Kidney tubule cell (primary cell): ENCODE measurements around the gene KIF1B.
"Not testable (repeated sequence)": the region's sequence is repeated elsewhere in the genome, so short reads cannot be mapped to it uniquely, and the experiment has no call there.

Experiments used
- DNase-seq: peaks from one replicate; pipeline ENCODE4 v3.0.0-alpha.2; 2018; ENCODE audit warnings: low spot score

Gene KIF1B

DNA sequence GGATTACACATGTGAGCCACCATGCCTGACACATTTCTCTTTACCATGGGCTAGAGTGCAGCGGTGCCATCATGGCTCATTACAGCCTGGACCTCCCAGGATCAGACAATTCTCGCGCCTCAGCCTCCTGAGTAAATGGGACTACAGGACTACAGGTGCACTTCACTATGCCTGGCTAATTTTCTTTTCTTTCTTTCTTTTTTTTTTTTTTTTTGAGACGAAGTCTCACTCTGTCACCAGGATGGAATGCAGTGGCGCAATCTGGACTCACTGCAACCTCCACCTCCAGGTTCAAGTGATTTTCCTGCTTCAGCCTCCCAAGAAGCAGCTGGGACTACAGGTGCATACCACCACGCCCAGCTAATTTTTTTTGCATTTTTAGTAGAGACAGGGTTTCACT lies 14.8 kb upstream of the KIF1B start:
- DNase-seq: peak; percentile 80

DNA sequence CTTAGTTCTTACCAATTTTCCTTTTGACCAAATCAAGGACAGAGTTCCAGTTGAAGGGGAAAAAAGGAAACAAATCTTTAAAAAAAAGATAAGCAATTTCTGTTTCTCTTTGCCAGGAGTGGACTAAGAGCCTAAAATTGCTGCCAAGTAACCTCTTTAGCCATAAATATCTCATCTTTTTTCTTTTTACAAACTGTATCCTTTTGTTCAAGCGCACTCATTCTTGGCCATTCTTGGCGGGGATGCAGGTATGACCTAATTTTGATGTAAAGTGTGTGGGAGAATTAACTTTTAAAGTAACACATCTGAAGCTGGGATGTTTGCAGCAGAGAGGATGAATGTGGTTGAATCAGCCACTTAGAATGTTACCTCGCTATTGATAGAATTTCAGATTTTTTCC lies 13.4 kb upstream of the KIF1B start:
- peak; percentile 60 for DNase-seq

DNA sequence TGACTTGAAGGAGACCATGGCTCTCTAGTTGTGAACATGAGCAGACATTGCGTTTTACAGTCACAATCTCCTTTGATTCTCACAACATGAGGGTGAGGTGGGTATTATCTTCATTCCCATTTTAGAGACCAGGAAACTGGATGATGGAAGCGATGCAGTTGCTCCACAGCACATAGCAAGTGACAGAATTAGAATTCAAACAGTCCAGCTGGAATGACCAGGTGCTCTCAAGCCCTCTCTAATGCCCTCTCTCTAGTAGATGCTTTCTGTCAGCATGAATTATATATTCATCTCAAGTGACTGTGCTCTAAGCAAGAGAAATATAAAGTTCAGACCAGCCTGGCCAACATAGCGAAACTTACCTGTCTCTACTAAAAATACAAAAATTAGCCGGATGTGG lies 9.8 kb upstream of the KIF1B start:
- DNase-seq: no peak

DNA sequence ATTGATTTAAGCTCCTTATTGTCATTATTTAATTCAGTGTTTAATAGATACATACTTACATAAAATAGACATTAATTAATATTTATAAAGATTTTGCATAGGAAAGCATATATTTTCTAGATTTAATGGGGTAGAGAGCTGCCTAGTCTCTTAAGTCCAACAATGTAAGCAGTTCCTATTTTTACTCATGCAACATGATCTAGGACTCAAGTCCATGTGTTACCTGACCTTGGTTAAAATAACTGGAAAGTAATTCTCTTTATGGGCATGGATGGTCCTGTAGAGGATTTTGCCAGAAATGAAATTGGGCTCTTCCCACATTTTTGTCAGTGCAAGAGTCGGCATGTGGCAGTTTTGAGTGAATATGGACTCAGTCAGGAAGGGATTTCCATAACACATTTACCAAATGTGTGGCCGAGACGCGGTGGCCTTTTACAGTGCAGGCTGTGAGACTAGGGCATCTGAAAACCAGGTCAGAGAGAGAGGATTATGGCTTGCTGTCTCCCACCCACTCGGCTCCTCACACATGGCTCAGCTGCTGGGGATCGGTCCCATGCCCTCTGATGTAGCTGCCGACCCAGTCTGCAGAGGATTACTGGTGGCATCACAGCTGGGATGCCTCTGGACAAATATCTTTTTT lies 6.2 kb upstream of the KIF1B start:
- DNase-seq: no peak

DNA sequence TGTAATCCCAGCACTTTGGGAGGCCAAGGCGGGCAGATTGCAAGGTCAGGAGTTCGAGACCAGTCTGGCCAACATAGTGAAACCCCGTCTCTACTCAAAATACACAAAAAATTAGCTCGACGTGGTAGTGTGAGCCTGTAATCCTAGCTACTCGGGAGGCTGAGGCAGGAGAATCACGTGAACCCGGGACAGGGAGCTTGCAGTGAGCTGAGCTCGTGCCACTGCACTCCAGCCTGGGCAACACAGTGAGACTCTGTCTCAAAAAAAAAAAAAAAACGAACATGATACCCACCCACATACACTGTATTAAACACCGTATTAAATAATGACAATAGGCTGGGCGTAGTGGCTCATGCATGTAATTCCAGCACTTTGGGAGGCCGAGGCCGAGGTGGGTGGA lies 5.2 kb upstream of the KIF1B start:
- DNase-seq: not testable (repeated sequence)

DNA sequence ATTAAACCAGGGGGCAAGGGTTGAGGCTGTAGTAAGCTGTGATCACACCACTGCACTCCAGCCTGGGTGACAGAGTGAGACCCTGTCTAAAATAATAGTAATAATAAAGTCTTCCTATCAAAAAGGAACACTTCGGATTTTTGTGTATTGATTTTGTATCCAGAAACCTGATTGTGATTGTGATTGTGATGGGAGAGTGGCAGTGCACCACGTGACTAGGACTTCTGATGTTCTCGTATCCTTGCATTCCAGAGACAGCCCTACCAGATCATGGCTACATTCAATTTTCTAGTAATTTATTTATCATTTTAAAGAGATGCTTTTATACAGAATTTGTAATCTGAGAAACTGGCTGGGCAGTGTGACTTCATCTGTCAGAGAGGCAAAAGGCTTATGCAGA lies 2.6 kb upstream of the KIF1B start:
- no peak for DNase-seq

DNA sequence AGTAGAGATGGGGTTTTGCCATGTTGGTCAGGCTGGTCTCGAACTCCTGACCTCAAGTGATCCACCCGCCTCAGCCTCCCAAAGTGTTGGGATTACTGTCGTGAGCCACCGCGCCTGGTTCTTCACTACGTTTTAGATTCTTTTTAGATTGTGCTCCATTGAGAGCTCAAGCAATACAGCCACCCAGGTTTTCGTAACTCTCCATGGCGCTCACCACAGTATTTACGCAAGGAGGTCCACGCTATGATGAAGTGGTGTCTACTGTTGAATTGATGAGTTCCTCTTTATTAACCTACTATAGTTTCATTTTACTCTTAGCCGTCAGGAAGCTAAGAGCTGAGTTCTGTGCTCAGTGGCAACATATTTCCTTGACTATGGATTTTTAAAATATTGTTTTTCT lies 1.8 kb upstream of the KIF1B start:
- DNase-seq: no peak

DNA sequence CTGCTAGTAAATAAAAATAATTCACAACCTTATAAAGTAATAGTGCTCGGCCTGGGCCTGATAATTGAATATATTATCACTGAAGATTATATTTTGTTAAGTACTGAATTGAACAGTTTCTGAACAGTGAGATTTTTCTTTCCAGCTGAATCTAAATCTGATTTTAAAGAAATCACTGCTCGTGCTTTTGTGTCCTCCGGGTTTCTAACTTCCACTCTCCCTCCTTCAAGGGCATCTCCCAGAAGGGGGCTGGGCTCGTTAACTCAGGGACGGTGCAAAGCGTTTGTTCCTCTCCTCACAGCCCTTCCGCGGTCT lies 823 bp upstream of the KIF1B start:
- DNase-seq: no peak

DNA sequence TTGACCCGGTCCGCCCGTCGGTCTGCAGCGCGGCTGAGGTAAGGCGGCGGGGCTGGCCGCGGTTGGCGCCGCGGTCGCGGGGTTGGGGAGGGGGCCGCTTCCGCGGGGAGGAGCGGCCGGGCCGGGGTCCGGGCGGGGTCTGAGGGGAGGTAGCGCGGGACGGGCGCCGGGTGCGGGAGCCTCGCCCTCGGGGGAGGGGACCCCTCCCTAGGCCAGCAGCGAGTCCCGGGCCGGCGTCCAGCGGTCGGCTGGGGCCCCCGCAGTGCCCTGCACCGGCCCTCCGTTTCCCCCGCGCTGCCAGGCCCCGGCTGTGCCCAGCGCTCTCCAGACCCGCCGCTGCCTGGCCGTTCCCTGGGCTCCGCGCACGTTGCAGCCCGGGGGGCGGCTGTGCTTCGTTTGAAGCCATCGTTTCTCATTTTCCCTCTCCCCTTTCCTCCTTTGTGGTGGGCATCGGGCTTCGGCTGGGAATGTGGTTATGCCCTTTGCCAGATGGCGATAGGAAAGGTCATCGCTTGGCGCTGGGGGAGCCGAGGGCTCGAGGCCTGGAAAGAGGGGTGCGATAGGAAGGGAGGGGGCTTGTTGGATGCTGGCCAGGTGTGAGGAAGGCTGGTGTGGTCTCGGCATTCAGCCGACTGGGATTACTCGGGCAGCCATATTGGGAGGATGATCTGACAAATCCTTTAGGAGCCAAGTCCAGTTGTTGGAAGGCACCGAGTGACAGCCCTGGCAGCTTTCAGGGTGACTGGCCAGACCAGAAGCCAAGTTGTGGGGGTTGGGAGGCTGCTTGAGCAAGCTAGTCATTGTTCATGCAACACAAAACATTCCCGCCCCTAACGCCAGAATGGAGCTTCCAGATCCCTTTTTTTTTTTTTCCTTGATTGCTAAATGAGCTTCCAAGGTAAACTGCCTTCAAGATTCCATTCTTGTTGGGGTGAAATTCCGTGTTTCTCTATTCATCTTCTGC lies 753 bp downstream of the KIF1B start:
- DNase-seq: peak; percentile 94

DNA sequence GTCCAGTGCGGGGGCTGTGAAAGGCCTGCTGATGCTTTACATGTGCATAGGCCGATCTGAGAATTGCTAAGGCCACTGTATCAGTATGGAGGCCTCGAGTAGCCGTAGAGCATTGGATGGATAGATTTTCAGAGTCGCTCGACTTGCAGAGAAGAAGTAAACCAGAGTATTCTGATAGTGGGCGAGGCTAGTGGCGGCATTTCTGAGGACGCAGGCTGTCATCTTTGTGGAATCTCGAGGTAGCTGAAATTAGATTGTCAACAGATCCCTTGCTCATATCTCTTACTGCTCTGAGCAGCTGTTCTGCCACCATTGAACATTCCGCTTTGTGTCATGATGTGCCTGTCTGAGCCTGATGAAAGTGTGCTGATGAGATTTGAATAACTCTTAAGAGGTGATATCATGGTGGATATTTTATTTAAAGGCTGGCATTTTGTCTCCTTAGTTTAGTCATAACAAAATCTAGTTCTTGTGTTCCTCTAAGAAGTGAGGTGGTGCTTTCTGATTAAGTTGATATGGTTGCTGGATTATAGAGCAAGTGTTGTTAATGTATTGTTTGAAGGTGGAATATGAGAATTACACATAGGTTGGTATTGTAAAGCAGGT lies 1.5 kb downstream of the KIF1B start:
- DNase-seq: peak; percentile 50

DNA sequence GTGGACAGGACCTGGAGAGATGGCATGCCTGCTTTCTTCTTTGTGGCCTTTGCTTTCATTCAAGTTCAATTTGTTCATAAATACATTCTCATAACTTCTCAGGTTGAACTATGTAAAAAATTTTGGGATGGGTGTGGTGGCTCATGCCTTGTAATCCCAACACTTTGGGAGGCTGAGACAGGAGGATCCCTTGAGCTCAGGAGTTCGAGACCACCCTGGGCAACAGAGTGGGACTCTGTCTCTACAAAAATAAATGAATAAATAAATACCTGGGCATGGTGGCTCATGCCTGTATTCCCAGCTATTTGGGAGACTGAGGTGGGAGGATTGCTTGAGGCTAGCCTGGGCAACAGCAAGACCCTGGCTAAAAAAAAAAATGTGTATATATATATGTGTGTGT lies 2.1 kb downstream of the KIF1B start:
- no peak for DNase-seq

DNA sequence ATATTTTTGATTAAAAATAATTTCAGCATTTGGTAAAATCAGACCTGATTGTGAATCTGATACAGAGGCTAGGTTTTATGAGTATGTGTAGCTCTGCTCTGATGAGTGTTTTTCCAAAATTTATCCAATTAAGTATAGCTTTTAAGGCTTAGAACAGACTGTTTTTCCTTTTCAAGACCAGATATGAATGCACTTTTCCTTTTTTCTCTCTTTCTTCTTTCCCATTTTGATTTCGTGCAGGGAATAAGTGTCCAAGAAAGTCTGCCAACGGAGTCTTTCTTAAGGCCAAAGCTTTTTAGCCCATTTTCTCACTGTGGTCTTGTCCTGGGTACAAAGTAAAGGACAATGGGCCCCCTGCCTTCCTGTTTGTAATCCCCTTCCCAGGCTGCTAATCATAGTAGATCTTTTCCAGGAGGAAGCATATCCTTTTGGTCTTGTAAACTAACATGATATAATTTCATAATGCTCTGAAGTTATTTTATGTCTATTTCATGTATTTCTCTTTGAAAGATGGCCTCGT lies 2.9 kb downstream of the KIF1B start:
- DNase-seq: no peak

DNA sequence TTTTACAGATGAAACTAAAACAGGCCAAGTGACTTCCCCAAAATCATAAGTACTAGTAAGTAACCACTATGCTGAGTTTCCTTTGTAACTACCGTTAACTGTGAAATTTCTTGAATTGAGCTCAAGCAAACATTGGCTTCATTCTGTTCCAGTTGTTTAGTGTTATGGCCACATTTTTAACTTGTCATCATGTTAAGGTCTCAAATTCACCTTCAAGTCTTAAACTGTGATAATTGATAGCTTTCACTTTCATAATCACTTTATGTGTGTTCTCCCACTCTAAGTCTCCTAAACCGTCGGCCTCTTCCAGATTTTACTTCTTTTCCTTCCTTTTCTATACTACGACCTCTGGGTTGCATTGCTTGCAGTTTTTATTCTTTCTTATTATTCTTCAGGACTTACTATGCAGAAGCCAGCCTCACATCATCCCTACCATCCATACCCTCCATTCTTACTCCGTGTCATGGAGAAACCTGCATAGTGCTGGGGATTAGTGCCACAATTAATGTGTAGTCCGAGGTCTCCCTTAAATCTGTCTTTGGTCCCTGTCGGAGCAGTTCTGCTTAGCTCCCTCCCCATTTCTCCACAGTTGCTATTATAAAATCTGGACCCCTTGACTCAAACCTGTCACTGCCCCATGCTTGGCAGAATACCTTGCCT lies 5.8 kb downstream of the KIF1B start:
- no peak for DNase-seq

DNA sequence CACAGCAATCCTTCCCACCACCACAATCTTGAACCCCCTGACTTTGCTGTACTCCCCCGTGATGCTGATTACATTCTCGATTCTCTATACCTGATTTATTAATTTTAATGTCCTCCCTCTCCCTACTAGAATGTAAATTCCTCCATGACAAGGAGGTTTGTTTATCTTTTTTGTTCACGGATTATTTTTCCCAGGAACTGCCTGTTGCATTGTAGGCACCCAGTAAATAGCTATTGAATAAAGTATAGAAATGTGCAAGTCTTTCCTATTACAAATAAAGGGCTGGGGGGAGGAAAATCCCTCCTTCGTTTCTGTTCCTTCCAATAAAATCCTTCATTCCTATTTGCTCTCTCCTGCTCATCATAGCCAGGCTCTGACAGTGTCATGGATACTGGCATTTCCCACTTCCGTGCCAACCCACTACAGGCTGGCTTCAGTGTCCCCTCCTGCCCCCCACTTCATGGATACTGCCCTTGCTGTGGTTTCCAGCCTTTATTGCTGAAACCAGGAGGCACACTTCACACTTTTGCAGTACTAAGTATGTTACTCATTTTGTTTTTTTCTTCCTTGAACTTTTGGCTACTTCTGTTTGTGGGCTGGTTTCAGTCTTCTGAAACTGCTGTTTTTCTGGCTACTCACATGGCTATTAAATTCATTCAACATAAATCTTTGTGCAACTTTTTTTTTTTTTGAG lies 7.5 kb downstream of the KIF1B start:
- peak; percentile 55 for DNase-seq

DNA sequence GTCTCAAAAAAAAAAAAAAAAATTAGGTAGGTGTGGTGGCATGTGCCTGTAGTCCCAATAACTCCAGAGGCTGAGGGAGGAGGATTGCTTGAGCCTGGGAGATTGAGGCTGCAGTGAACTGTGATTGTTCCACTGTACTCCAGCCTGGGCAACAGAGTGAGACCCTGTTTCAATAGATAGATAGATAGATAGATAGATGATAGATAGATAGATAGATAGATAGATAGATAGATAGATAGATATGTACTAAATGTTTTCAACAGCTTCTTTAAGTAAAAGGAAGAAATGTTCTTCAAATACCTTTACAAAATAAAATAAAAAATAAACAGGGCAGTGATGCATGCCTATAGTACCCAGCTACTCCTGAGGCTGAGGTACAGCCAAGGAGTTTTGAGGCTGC lies 9.8 kb downstream of the KIF1B start:
- no peak for DNase-seq

DNA sequence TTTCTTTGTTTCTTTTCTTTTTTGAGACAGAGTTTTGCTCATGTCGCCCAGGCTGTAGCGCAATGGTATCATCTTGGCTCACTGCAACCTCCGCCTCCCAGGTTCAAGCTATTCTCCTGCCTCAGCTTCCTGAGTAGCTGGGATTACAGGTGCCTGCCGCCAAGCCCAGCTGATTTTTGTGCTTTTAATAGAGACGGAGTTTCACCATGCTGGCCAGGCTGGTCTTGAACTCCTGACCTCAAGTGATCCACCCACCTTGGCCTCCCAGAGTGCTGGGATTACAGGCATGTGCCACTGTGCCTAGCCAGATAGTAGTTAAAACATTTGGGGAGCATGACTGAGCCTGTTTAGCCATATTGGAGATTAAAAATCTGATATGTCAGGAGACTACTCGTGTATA lies 10.3 kb downstream of the KIF1B start:
- not testable (repeated sequence) for DNase-seq

DNA sequence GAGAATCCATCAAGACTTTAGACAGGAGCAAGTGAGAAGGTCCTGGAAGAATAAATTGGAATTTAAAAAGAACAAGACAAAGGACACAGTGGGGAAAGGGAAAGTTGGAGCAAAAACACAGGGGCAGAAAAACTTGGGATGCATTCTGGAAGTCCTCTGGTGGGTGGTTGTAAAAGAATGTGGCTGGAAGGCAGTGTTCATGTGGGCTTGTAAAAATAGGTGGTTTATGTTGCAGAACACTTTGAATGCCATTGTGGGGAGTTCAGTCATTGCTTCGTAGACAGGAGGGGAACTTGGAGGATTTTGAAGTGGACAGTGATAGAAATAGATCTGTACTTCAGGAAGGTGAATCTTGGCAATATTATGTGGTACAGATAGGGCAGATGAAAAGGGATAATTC lies 15.2 kb downstream of the KIF1B start:
- DNase-seq: peak; percentile 28

DNA sequence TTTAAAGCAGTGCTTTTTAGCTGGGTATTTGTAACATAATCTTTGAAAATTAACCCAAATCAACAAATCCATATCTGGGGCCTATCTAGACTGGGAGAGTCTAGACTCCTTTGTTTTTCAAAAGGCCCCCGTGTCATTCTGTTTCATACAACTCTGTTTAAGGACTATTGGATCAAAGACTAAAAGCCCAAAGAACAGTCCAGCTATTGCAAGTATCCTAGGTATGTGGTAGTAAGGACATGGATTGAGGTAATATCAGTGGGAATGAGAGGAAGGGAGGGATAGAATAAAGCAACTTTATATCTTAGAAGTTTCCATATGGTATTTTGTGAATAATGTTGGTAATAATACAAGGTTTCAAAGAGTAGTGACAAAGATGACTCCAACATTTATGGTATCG lies 18.2 kb downstream of the KIF1B start:
- no peak for DNase-seq

DNA sequence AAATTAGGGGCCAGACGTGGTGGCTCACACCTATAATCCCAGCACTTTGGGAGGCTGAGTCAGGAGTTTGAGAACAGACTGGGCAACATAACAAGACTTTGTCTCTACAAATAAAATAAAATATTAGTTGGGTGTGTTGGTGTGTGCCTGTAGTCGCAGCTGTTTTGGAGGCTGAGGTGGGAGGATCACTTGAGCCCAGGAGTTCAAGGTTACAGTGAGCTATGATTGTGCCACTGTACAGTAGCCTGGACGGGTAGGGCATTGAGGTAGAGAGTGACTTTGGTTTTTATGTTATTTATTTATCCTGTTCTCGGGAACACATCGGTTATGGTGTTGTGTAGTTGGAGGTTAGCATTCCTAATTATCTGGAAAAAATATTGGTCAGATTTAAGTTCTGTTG lies 19.5 kb downstream of the KIF1B start:
- DNase-seq: no peak

DNA sequence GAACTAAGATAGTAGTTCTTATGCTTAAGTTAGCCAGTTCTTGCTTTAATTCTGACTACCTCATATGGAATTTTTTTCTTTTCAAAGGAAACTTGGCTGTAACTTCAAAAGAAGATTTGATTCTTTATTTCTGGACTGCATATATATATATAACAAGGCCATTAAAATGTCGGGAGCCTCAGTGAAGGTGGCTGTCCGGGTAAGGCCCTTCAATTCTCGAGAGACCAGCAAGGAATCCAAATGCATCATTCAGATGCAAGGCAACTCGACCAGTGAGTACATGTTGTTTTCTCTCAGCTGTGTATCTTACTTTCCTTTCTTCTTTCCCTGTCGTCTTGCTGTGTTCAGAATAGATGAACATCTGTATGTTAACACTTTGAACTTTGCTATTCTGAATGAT lies 21.8 kb downstream of the KIF1B start:
- DNase-seq: no peak

DNA sequence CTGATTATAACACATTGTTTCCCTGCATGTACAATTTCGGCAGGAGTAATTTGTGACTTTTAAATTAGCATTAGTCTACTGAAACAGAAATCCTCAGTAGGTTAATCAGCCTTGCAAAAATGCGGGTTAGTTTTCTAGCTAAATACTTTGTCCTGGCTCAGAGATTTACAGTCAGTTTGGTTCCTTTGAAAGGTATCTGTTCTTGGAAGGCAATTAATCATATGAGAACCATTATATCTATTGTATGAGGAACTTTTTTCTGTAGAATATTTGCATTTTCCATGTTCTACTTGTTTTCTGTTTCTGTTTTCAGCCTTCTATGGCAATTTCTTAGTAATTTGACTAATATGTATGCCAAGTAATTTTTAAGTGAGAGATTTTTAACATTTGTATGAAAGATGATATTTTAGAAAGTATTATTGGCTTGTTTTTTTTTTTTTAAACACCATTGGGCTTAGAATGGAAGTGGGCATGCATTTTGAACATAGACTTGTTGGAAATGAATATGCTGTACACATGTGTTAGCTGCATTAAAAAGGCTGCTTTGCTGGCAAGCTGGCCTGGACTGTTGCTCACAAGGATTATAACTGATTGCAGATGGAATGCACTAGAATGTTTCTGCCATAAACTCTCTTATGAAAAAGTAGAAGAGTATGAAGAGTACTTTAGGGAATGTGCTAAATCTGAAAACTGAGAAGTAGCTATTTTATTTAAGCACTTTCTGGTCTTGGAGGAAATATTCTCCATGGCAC lies 26.2 kb downstream of the KIF1B start:
- DNase-seq: no peak
